ENCODE measurements around the gene WDR20. TPM values are rescaled to one million over a fixed set of nuclear protein-coding genes. Genes with fewer than 3 reads are reported as not detected.
"Not testable (repeated sequence)": the region's sequence is repeated elsewhere in the genome, so short reads cannot be mapped to it uniquely, and the experiment has no call there.

Gene WDR20
- polyA plus RNA-seq, 12 donors = 22.5 to 45.4 (median 25.4) TPM; not detected in 1

DNA sequence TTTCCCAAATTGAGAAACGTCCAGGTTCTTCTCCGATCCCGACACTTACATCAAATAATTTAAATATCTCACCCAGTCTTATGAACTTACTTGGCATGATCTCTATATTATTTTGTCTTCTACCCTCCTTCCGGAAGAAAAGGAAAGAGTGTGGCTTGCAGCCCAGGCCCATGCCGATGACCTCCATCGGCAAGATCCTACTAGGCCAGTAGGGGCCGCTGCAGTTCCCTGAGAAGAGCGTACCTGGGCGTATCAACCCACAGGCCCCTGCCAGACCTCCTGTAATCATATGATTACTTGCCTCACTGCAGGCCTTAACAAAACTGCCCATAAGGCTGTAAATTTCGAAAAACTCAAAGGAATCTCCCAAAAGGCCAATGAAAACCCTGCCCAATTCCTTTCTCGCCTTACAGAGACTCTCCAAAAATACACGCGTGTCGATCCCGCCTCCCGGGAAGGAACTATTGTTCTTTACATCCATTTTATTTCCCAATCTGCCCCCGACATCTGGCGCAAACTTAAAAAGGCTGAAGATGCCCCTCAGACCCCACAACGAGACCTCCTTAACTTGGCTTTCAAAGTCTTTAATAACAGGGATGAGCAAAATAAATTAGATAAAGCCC, 95.7 kb downstream of the WDR20 start:
- peak; percentile 68 for DNase-seq

DNA sequence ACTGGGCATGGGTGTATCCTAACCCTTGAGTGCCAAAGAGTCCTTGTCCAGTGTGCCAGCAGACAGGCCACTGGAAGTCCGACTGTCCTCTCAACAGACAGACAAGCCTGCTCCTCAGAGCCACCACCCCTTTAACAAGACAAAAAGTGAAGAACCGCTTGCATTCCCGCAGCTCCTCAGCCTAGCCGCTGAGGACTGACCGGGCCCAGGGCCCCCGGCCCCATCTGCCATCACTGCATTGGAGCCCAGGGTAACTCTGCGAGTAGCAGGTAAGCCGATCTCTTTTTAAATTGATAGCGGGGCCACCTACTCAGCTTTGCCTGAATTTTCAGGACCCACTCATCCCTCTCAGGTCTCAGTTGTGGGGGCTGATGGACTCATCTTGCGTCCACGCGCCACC, 96.3 kb downstream of the WDR20 start:
- DNase-seq = no peak

- no peak for DNase-seq
Observed at GRCh38 chr14:102238131-102238530, 98.4 kb downstream of the WDR20 start.

- no peak for DNase-seq
Observed at GRCh38 chr14:102238766-102239165, 99.1 kb downstream of the WDR20 start.

DNA sequence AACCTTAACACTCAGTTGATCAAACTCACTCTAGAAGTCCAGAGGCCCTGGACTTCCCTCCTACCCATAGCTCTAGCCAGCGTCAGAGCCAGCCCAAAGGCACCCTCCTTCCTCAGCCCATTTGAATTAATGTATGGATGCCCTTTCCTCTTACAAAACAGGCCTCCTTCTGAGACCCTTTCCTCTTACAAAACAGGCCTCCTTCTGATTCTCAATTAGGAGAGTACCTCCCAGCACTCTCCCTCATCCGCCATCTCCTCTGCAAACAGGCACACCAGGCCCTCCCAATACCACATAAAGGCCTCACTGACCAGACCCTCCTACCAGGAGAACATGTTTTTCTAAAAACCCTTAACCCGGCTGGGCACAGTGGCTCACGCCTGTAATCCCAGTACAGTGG, 99.5 kb downstream of the WDR20 start:
- DNase-seq = no peak

DNA sequence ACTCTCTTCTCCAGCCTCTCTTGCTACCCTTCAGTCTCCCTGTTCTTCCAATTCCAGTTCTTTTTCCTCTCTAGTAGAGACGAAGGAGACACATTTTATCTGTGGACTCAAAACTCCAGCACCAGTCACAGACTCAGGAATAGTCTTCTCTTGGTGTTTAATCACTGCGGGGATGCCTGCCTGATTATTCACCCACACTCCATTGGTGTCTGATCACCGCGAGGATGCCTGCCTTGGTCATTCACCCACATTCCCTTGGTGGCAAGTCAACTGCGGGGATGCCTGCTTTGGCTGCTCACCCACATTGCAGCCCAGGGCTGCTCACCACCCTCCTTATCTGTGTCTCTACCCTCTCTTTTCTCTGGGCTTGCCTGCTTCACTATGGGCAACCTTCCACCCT, 100.8 kb downstream of the WDR20 start:
- DNase-seq = not testable (repeated sequence)

GRCh38 chr14:102241147-102241546, 101.5 kb downstream of the WDR20 start:
- DNase-seq = no peak

DNA sequence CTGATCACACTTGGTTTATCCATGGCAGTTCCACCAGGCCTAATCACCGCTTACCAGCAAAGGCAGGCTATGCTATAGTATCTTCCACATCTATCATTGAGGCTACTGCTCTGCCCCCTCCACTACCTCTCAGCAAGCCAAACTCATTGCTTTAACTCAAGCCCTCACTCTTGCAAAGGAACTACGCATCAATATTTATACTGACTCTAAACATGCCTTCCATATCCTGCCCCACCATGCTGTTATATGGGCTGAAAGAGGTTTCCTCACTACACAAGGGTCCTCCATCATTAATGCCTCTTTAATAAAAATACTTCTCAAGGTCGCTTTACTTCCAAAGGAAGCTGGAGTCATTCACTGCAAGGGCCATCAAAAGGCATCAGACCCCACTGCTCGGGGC, 104.1 kb downstream of the WDR20 start:
- not testable (repeated sequence) for DNase-seq

- DNase-seq = no peak
Observed at GRCh38 chr14:102246071-102246470, 106.4 kb downstream of the WDR20 start.

- no peak for DNase-seq
Observed at GRCh38 chr14:102248121-102248520, 108.4 kb downstream of the WDR20 start.

DNA sequence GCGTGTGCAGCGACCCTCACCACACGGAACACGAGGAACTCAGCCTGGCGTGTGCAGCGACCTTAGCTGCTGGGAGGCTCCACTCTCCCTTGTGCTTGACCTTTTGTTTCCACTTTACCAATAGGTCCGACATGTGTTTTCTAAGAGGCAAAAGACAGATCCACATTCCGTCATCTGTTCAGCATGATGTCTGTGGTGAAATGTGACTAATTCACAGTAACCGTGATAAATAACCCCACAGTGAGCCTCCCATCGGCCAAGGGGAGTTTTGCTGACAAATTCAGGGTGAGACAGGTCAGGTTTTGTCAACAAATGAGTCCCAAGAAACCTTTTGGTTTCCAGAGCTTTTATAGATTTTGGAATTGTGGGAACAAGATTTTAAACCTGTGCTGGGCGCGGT, 109.3 kb downstream of the WDR20 start:
- no peak for DNase-seq

DNA sequence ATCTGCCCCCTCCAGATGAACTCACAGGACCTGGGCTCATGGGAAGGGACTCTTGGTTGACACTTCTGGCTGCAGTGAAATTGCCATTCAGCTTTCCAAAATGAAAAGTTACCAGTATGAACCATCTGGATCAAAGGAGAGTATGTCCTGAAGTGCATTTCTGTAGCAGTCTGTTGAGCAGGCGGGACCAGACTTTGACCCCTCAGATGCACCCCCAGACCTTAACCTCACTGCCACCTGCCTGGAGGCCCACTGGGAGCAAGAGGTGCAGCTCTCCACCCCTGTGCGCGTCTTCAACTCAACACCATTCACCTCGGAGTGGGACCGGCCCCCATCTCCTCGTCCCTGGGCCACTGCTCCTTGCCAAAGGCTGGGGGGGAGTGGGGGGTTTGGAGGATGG, 110.3 kb downstream of the WDR20 start:
- DNase-seq = no peak

- no peak for DNase-seq
Observed at GRCh38 chr14:102250636-102251035, 110.9 kb downstream of the WDR20 start.

GRCh38 chr14:102251161-102251560, 111.5 kb downstream of the WDR20 start:
- no peak for DNase-seq

DNA sequence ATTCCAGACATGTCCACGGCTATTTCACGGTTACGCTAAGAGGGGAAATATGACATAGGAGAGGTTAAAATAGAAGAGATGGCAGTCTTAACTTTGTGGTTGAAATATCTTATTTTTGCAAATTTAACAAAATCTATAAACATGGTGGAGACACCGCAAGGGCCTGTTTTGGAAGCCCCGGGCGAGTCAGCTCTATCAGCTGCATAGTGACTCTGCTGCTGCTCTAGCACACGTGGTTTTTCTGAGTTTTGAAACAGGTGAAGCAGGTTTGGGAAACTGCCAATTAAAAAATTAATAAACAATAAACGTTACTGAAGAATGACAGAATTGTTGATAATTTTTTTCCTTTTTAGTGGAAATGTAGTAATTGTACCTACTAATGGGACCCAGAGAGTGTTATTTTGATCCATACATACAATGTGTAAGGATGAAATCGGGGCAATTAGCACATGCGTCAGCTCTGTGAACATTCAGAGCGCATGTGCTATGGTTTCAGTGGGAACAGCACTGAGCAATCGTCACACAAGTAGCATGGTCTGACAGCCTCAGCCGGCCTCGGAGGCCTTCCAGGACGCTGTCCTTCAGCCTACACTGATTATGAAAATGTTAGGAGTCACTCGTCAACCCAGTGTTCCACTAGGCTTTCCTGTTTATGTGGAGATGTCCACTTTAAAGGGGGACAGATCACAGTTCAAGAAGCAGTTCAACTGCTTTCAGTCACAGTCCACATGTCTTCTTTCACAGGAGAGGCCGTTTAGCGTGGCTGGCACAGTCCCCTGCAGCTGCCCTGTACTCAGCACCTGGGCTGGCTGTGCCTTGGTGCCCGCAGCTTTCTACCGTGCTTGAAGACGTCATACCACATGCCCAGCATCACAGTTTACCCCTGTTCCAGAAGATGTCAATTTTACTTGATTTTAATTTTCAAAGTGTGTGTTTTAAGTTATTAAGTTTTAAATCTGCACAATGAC, 113.4 kb downstream of the WDR20 start:
- no peak for DNase-seq

DNA sequence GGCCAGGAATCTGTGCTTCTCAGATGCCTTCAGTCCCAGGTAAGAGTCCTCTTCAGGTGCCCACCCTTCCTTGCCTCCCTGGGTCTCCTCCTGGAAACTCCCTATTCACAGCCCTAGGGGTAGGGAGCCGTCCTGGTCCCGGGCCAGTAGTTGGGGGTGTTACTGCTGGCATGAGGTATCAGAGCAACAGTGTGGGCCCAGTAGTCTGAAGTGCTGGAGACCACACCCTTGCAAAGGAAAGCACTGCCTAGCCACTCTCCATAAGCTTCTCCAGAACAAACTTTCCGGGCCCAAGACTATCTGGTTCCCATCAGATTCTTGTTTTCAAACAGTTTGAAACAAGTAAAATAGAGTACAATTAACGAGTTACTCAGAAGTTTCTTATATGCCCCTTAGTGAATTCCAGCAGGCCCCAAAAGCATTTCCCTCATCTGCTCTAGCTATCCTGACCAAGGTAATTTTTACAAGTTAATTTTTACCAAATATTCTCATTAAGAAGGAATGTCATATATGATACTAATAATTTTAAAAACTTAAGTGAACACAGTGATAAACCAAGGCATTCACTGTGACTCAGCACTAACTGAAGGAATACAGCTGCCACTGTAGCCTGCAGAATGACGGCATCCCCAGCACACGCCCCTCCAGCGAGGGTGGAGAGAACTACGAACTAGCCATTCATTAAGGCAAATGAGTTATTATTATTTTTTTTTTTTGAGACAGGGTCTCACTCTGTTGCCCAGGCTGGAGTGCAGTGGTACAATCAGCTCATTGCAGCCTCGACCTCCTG, 115.9 kb downstream of the WDR20 start:
- no peak for DNase-seq

DNA sequence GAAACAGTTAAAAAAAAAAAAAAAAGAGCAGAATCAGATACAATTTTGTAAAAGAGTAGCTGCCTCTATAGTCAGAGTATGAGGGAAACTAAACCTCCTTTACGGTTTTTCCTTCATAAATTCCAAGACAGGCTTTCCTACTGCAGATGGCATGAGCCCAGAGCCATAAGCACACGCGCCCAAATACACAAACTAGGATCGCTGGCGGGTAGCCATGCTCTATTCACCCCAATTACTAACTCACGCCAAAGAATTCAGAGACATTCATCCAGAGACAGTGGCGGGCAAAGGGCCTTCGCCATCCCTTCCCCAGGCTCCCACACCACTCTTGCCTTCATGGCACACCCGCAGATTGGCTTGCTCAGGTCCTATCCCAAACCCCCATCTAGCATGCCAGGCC, 117.0 kb downstream of the WDR20 start:
- no peak for DNase-seq

DNA sequence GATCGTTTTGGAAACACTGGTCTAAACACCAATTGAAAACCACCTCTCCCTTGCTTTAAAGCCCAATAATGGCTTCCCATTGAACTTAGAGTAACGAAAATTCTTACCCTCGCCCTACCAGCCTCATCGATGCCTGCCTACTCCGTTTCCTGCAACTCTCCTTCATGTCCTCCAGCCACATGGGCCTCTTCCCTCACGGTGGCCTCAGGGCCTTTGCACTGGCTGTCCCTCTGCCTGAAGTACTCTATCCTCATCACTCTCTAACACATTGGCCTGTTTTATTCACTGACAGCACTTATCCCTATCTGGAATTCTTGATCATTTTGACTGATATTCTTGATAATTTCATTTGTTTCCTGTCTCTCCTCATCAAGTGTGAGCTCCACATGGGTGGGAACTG, 118.4 kb downstream of the WDR20 start:
- DNase-seq = no peak
